DND-41 (cell line): Measurements from ENCODE around the gene BCL2L1.

Experiments used
- EZH2 ChIP-seq: IDR thresholded peaks from 3 replicates; pipeline ENCODE4 v1.6.1; 2012; ENCODE audit warnings: borderline replicate concordance, low read depth, mild to moderate bottlenecking, moderate library complexity, low read length, inconsistent platforms; ENCODE audit not compliant: severe bottlenecking
- TF ChIP-seq, protein P1 (sequence below): IDR thresholded peaks from 2 replicates; pipeline ENCODE4 v1.5.1; 2012; ENCODE audit warnings: borderline replicate concordance, low read length, moderate library complexity, mild to moderate bottlenecking; ENCODE audit not compliant: poor library complexity, severe bottlenecking; ENCODE audit errors: extremely low read depth

DNA sequence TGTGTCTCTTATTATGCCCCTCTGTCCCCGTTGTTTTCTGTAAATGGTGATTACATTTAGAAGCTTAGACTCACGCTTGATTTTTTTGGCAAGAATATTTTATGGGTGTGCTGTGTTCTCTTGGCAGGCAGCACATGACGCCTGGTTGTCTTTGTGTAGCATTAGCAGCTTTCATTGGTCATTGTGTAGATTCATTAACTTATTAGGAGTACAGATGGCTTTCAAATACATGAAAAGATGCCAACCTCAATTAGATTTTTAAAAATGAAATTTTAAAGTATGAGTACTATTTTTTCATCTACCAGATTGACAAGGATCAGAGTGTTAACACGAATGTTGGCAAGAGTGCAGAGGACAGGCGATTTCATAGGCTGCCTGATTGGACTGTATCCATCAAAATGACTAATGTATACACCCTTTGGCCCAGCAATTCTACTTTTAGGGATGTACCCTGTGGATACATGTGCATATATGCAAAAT lies 69.7 kb downstream of the BCL2L1 start:
- no peak for TF ChIP-seq EZH2
- TF ChIP-seq, protein P1, sequence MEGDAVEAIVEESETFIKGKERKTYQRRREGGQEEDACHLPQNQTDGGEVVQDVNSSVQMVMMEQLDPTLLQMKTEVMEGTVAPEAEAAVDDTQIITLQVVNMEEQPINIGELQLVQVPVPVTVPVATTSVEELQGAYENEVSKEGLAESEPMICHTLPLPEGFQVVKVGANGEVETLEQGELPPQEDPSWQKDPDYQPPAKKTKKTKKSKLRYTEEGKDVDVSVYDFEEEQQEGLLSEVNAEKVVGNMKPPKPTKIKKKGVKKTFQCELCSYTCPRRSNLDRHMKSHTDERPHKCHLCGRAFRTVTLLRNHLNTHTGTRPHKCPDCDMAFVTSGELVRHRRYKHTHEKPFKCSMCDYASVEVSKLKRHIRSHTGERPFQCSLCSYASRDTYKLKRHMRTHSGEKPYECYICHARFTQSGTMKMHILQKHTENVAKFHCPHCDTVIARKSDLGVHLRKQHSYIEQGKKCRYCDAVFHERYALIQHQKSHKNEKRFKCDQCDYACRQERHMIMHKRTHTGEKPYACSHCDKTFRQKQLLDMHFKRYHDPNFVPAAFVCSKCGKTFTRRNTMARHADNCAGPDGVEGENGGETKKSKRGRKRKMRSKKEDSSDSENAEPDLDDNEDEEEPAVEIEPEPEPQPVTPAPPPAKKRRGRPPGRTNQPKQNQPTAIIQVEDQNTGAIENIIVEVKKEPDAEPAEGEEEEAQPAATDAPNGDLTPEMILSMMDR, result no peak
